Glomerular endothelial cell (primary cell): Measurements from ENCODE around the gene HMG20A. TPM values are rescaled to one million over a fixed set of nuclear protein-coding genes. Genes with fewer than 3 reads are reported as not detected.
"Not testable (repeated sequence)": the region's sequence is repeated elsewhere in the genome, so short reads cannot be mapped to it uniquely, and the experiment has no call there.

Experiments
- DNase-seq: peaks from one replicate; pipeline ENCODE4 v3.0.0-alpha.2; 2011; ENCODE audit warnings: low read depth, low spot score; ENCODE audit errors: extremely low read depth
- total RNA-seq: library from RNA; depleted of rRNA; stranded (reverse); fragments of >200 nt; gene quantifications from 2 replicates; pipeline ENCODE4 v1.2.3, GENCODE V29; 2015

The HMG20A gene
- total RNA-seq, 1 donor from 2014 or later: 48.0 TPM

GRCh38 chr15:77406173-77406759, 14.4 kb upstream of the HMG20A start:
- DNase-seq: not testable (repeated sequence)

DNA sequence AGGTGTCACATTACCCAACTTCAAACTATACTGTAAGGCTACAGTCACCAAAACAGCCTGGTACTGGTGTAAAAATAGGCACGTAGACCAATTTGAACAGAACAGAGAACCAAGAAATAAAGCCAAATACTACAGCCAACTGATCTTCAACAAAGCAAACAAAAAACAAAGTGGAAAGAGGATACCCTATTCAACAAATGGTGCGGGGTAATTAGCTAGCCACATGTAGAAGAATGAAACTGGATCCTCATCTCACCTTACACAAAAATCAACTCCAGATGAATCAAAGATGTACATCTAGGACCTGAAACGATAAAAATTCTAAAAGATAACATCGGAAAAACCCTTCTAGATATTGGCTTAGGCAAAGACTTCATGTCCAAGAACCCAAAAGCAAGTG, 13.8 kb upstream of the HMG20A start:
- DNase-seq: no peak

DNA sequence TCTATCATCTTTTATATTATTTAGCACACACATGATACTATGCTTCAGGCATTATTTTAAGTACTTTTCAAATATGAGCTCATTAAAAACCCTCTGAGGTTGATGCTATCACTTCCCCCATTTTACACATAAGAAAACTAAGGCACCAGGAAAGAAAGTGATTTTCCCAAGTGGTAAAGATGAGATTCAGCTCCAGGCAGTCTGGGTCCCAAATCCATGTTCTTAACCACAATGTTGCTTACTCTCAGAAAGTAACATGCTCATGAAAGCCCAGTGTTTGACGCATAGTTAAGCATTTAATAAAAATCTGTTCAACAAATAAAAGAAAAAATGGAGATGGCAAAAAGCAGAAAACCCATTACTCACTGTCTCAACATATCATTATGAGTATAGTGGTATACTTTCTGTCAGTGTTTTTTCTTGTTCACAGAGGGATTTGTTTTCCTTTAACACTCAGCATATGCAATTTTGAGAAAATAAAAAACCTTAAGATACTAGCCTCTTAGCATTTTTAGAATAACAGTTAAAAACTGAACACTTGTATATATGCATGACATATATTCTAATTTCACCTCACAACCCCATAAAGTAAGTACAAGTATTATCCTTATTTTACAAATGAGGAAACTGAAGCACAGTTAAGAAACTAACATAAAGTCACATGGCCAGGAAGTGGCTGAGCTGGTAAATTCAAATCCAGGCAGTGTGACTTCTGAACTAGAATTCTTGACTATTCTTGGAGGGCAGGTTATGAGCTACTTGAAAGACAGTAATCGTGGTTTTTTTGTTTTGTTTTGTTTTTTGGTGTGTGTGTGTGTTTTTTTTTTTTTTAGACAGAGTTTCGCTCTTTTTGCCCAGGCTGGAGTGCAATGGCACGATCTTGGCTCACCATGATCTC, 11.2 kb upstream of the HMG20A start:
- DNase-seq: no peak

DNA sequence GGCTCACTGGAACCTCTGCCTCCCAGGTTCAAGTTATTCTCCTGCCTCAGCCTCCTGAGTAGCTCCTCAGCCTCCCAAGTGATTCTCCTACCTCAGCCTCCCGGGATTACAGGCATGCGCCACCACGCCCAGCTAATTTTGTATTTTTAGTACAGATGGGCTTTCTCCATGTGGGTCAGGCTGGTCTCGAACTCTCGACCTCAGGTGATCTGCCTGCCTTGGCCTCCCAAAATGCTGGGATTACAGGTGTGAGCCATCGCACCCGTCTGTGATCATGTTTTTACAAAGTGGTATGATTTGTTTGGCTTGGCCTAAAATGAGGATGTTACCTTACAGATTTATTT, 10.6 kb upstream of the HMG20A start:
- not testable (repeated sequence) for DNase-seq

DNA sequence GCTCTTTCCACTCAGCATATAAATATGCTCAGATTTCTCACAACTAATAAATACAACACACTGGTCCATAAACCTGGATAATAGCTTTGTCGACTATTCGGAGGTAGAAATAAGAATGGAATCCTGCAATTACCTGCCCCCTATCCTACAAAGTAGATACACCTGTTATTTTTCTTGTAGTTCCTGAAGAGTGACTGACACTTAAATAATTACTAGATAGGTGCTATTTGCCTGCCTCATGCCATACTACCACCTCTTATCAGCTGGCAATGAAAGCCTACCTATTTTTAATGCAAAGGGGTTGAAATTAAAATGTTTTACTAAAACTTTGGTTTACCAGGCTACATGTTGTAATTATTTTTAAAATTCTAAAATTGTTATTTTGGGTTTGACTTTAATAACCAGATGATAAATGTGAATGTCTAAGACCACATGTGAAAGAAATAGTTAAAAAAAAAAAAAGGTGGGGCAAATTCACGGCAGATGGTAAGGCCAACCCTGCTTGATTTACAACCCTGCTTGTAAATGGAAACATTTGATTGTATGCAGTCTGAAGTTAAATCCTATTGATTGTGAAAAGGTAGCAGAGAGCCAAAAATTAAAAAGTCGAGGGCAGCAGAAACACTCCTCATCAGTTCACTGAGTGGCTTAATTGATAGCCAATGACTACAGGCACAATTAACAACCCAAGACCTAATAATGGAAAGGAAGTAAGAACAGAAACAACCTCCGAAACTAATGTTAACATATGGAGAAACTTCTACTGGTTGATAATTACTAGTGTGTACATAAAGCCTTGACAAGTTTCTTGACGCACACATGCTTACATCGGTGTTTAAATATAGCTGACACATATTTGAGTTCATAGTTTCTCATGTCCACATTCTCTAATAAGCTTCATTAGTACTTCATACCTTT, 9.7 kb upstream of the HMG20A start:
- DNase-seq: no peak

DNA sequence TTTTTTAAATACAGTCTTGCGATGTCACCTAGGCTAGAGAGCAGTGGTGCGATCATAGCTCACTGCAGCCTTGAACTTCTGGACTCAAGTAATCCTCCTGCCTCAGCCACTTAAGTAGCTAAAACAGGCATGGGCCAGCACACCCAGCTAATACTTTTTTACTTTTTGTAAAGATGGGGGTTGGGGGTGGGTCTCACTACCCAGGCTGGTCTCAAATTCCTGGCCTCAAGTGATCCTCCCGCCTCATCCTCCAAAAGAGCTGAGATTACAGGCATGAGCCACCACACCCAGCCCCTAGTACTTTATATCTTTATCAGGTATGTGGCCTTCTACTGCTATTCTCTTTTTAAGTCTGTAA, 9.1 kb upstream of the HMG20A start:
- DNase-seq: no peak

GRCh38 chr15:77412972-77413698, 7.6 kb upstream of the HMG20A start:
- no peak for DNase-seq

DNA sequence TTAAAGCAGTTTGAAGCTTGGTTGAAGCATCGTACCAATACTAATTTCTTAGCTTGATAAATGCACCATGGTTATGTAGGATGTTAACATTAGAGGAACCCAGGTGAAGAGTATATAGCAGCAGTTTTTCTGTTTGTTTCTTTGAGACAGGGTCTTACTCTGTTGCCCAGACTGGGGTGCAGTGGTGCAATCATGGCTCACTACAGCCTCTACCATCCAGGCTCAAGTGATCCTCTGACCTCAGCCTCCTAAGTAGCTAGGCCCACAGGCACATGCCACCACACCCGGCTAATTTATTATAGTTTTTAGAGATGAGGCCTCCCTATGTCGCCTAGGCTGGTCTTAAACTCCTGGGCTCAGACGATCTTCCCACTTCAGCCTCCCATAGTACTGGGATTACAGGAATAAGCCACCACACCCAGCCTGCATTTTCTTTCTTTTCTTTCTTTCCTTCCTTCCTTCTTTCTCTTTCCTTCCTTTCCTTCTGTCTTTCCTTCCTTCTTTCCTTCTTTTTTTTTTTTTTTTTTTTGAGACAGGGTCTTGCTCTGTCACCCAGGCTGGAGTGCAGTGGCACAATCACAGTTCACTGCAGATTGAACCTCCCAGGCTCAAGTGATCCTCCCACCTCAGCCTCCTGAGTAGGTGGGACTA, 6.9 kb upstream of the HMG20A start:
- no peak for DNase-seq

- DNase-seq: no peak
These were observed 5.8 kb upstream of the HMG20A start for GRCh38 chr15:77414789-77415442.

DNA sequence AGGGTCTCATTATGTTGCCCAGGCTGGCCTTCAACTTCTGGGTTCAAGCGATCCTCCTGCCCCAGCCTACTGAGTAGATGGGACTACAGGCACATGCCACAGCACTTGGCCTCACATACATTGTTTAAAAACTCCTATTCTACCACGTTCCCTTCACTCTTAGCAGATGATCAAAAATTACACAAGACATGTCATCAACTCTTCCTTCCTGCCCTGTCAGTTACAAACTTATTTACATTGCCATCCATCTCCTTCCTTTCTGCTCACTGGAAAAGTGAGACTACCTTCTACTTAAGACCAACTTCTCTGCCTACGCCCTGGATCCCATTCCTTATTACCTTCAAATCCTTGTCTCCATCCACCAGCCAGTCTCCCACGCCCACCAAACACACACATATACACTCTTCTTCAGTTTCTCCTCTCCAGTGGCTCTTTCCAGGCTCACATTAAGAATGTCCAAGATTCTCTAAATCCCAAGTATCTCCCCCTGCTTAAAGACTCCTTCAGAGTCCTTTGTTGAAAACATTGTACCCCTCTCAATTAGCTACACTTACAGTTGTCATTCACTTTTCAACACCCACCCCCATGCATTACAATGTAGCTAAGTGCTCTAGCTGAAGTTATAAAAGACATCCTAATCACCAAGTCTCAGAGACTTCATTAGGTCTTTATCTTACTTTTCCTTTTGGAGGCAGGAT, 5.1 kb upstream of the HMG20A start:
- no peak for DNase-seq

GRCh38 chr15:77416148-77416455, 4.6 kb upstream of the HMG20A start:
- DNase-seq: no peak

- DNase-seq: no peak
These were observed 3.7 kb upstream of the HMG20A start for GRCh38 chr15:77416954-77417353.

- no peak for DNase-seq
These were observed 3.1 kb upstream of the HMG20A start for GRCh38 chr15:77417602-77418001.

DNA sequence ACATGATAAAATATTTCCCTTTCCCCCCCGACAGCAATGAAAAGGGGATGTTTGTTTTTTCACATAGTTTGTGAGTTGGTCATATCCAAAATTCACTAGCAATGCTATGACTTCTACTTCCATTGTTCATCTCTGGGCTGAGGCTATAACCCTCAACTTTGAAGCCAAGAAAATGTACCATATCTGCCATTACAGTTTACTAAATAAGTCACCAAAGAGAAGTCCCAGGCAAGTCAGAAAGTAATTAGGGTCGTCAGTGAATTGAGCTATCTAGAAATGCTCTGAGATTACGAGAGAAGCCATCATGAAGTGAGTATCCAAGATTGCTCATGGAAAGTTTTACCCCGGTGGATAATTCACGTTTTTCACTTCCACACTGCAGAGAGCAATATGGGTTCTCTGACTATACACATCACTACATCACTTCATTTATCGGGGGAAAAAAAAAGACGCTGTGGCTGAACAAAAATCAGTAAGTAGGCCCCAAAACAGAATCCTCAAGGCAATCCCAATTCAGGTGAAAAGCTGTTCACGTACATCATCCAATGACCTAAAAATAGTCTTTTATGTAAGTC, 2.2 kb upstream of the HMG20A start:
- DNase-seq: no peak

DNA sequence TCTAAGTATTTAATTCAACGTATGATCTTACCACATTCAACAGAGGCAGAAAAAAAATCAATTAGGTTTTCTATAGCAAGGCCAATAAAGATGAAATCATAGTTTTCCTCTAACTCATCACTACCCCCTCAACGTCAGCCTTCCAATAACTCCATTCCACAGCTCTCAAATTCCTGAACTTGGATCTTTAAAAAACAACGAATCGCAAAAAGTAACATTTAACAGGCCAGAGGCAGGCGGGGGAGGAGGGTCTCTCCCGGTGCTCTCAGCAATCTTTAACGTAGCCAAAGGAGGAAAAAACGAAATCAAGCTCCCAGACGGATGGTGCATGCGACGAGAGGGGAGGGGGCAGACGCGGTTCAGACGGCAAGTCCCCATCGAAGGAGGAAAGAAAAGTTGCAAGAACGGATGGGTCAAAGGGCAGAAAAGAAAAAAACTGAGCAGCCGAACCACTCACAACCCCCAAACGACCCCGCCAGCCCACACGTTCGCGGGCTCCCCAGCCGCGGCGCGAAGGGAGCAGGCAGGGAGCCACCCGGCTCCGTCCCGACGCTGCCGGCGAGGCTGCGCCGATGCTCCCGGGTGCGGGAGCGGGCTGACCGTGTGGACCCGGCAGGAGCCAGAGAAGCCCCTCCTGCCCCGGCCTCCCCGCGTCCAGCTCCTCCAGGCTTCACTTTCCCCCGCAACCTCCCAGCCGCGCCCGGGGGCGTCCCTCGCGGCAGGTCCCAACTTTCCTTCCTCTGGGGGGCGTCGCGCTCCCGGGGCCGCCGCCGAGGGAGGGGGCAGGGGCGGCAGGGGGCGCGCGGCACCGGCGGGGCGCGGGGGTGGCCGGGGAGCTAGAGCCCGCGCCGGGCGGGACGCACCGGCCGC, 1.5 kb upstream of the HMG20A start:
- DNase-seq: no peak

DNA sequence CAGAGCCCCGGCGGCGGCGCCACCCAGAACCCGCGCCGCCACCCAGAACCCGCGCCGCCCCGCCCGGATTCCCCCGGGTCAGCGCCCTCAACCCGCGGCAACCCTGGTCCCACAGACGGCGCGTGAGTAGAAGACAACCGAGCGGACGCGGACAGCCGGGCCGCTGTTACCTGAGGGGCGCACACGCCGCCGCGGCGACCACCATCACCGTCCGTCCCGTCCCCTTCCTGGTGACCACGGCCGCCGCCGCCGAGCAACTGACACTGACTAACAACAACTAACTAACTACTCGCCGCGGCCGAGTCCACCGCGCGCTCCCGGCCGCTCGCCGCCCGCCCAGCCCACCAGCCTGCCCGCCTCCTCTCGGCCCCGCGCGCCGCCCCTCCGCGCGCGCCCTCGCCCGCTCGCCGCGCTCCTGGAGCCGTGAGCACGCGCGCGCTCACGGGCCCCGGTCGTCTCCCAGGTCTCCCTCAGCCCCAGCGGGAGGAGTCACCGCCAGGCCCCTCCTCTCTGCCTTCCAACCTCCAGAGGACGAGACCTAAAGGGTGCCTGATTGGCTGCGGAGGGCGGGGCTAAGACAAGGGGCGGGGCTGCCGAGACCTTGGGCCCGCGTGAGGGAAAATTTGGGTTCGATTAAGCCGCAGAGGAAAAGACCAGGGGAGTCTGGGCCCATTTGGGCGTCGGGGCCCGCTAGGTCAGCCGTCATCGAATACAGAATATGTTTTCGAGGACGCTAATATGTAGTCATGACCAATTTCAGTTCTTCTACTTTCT, 665 bp upstream of the HMG20A start, which contains the start of gene PEAK1:
Gene PEAK1, minus strand, starts transcription at position 269 of the 774 bp plus-strand sequence. CDS start 238,178 bp downstream, outside the sequence.
- peak; percentile 74 for DNase-seq

- DNase-seq: no peak
These were observed 647 bp downstream of the HMG20A start for GRCh38 chr15:77421370-77421700.
